Measurements from ENCODE around the gene GAA.

DNA sequence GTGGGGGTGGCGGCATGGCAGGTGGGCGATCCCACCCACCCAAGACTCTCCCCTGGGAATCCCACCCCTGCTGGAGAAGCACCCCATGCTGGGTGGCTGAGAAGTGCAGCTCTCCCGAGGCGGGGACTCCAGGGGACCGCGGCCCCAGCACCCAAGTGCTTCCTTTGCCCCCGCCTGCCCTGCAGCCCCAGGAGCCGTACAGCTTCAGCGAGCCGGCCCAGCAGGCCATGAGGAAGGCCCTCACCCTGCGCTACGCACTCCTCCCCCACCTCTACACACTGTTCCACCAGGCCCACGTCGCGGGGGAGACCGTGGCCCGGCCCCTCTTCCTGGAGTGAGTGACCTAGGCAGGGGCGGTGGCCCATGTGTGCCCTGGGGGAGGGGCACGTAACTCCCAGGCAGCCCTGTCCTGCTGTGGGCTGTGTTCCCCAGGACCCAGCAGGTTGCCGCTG, 11.7 kb downstream of the GAA start:
- TF ChIP-seq, protein P1, sequence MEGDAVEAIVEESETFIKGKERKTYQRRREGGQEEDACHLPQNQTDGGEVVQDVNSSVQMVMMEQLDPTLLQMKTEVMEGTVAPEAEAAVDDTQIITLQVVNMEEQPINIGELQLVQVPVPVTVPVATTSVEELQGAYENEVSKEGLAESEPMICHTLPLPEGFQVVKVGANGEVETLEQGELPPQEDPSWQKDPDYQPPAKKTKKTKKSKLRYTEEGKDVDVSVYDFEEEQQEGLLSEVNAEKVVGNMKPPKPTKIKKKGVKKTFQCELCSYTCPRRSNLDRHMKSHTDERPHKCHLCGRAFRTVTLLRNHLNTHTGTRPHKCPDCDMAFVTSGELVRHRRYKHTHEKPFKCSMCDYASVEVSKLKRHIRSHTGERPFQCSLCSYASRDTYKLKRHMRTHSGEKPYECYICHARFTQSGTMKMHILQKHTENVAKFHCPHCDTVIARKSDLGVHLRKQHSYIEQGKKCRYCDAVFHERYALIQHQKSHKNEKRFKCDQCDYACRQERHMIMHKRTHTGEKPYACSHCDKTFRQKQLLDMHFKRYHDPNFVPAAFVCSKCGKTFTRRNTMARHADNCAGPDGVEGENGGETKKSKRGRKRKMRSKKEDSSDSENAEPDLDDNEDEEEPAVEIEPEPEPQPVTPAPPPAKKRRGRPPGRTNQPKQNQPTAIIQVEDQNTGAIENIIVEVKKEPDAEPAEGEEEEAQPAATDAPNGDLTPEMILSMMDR (IDR thresholded peaks at IDR 0.05) = no peak
- no peak for TF ChIP-seq POLR2AphosphoS5 (IDR thresholded peaks at IDR 0.05)
- no peak for TF ChIP-seq EP300 (IDR thresholded peaks at IDR 0.05)
